ENCODE measurements around the gene POTEM.
"Not testable (repeated sequence)": the region's sequence is repeated elsewhere in the genome, so short reads cannot be mapped to it uniquely, and the experiment has no call there.

- not testable (repeated sequence) for TF ChIP-seq CTCF (IDR thresholded peaks at IDR 0.05; ENCODE audit: insufficient read depth, low read length, poor library complexity, severe bottlenecking); EZH2phosphoT487 (conservative IDR thresholded peaks at IDR 0.05; ENCODE audit: low read length)
Observed at GRCh38 chr14:19038785-19039184, 71.6 kb downstream of the POTEM start.
